ENCODE data around the gene CCDC148.
"Not testable (repeated sequence)": the region's sequence is repeated elsewhere in the genome, so short reads cannot be mapped to it uniquely, and the experiment has no call there.

Gene CCDC148

DNA sequence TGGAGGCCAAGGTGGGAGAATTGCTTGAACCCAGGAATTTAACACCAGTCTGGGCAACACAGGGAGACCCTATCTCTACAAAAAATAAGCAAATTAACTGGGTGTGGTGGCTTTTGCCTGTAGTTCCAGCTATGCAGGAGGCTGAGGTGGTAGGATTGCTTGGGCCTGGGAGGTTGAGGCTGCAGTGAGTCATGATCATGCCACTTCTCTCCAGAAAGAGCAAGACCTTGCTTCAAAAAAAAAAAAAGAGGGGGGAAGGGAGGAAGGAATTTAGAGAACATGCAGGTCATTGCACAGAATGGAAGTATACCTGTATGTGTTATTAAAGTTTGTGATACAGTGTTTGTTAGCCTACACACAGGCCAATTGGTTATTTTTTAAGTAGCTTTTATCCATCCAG, 26.0 kb upstream of the CCDC148 start:
- DNase-seq (ENCODE audit: low read depth in 2 of 2) = no peak

DNA sequence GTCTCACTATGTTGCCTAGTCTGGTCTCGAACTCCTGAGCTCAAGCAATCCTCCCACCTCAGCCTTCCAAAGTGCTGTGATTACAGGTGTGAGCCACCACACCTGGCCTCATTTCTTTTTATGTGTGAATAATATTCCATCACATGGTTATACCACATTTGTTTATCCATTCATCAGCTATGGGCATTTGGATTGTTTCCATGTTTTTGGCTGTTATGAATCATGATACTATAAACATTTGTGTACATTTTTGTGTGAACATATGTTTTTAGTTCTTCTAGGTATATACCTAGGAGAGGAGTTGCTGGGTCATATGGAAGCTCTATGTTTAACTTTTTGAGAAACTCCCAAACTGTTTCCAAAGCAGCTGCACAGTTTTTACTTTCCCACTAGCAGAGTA, 24.6 kb upstream of the CCDC148 start:
- DNase-seq (ENCODE audit: low read depth in 2 of 2) = no peak

DNA sequence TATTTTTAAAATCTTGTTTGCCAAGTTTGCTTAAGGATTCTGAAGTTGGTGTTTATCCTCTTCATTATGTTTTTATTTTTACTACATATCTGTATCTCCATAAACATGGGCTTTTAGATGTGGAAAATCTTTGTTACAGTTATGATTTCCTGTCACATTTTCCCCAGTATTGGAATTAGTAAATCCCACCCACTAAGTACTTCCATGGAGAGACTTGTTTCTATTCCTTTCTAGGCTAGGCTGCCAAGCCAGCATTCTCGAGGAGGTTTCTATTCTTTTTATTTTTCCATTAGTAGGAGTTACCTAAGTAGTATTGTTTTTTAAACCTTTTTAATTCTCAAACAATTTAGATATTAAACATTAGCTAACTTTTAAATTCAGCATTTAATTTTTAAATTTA, 22.3 kb upstream of the CCDC148 start:
- DNase-seq (ENCODE audit: low read depth in 2 of 2) = no peak

DNA sequence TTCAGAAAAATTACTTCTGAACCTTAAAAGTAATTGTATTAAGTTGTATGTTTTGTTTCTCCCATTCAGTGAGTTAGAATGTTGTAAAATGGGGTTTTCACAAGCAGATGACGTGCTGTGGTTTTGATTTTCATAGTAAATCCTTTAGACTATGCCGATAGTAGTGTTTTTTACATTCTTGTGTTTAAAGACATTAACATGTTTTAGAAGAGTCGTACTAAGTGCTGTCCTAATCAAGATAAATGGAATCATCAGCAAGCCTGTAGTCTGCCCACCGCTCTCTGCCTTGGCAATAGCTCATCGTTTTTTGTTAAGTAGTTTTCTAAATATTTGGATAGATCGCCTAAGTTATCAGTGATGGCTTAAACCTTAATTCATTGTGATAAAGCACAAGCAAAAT, 21.7 kb upstream of the CCDC148 start:
- DNase-seq (ENCODE audit: low read depth in 2 of 2) = no peak

DNA sequence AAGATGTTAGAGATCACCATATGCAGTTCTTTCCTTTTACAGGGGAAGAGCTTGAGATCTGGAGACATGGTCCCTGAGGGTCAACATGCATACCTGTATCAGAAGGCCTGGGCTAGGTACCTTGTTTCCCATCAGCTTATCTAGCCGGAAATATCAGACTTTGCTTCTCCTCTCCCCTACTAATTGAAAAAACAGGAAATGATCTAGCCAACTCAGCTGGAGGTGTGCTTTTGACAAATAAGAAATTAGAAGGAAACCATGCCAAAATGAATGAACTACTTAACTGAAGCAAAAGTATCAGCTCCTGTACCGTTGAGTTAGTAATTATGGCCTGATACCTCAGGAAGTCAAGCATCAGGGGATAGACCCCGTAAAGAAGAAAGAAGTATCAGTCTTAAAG, 20.6 kb upstream of the CCDC148 start:
- no peak for DNase-seq (ENCODE audit: low read depth in 2 of 2)

DNA sequence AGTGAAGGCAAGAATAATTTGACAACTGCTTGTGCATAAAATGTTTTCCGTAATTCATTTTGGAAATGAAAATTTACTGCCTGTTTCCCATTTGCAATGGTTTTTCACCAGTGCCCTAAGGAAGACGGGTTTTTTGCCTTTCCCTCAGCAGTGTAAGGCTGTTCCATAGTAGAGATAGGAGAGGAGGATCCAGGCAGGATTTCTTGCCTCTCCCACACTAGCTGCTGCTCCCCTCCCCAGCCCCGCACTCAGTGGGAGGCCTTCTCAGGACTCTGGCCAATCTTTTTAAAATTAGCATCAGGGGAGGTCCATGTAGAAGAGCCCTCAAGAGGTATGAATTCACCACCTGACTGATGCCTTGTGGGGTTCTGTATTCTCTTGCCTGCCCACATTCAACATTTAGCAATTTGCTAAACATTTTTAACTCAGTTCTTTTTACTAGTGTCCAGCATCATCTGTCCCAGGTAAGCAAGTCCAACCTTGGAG, 18.0 kb upstream of the CCDC148 start:
- not testable (repeated sequence) for DNase-seq (ENCODE audit: low read depth in 2 of 2)

DNA sequence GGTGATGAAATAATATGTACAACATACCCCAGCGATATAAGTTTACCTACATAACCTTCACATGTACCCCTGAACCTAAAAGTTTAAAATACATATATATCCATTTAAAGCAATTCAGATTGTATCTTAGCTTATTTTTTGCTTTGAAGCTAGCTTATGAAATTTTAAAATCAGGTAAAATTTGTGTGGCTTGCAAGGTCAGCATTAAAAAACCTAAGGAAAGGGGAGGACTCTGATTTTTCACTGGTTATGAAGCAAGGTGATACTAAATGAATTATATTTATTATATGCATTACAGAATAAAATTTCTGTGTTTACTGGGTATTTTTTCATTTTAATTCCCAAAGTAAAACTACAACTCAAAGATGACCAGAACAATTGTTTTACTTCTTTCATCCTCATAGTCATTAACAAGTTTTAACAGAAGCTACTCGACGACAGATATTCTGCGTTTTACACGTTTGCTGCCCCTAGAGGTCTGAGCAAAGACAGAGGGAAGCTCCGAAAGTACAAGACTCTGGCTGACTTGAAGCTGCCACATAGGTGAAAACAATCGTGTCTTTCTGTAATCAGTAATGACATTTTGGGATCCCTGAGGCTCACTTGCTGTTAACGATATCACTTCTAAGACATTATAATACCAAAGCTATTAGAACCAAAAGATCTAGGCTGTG, 17.3 kb upstream of the CCDC148 start:
- no peak for DNase-seq (ENCODE audit: low read depth in 2 of 2)

DNA sequence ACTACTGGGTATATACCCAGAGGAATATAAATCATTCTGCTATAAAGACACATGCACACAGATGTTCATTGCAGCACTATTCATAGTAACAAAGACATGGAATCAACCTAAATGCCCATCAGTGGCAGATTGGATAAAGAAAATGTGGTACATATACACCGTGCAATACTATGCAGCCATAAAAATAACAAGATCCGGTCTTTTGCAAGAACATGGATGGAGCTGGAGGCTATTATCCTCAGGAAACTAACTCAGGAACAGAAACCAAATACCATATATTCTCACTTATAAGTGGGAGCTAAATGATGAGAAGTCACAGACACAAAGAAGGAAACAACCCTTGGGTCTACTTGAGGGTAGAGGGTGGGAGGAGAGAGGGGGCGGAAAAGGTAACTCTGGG, 16.7 kb upstream of the CCDC148 start:
- DNase-seq (ENCODE audit: low read depth in 2 of 2) = not testable (repeated sequence)

DNA sequence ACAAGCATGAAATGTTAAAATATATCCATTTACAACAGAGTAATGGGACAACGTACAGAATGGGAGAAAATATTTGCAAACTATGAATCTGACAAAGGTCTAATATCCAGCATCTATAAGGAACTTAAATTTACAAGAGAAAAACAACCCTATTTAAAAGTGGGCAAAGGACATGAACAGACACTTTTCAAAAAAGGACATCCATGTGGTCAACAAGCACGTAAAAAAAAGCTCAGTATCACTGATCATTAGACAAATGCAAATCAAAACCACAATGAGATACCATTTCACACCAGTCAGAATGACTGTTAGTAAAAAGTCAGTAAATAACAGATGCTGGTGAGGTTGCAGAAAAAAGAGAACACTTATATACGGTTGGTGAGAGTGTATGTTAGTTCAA, 16.3 kb upstream of the CCDC148 start:
- not testable (repeated sequence) for DNase-seq (ENCODE audit: low read depth in 2 of 2)

DNA sequence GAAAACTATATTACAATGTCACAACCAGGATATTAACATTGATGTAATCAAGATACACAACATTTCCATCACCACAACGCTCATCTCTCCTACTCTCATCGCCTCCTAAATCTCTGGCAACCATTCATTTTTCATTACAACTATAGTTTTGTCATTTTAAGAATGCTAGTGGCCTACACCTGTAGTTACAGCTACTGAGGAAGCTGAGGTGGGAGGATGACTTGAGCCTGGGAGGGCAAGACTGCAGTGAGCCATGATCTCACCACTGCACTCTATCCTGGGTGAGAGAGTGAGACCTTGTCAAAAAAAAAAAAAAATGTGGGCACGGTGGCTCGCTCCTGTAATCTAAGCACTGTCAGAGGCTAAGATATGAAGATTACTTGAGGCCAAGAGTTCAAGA, 10.7 kb upstream of the CCDC148 start:
- no peak for DNase-seq (ENCODE audit: low read depth in 2 of 2)

DNA sequence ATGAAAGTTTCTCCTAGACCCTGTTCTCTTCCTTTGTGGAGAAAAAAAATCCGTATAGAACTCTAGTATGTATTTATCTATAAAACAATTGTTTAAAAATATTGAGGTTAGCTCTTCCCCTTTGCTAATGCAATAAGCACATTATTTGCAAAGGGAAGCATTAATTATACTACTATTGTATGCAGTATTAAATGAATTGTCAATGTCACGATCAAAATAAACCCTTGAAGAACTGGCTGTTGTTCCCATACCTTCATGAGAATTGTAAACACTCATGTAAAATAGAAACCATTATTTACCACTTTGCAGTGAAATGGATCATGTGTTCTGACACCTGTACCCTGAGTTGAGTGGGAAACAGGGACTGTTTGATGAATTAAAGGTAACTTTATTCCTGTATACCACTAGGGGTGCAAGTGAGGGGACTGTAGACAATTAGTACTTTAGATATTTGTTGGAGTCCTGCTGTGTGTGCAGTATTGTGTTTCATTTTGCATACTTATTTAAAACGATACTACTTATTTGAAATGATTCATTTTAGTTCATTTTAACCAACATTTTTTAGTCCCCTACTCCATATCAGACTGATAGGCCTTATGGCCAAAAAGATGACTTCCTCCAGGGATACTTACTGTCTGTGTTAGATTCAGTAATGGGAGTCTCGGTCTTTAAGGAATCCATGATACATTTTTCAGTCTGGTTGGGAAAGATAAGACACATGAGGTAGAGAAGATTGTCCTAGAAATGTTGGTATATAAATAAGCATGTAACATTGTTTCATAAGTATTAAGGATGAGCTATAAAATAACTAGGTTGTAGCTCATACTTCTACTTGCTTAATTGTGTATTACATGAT, 8.1 kb upstream of the CCDC148 start:
- no peak for DNase-seq (ENCODE audit: low read depth in 2 of 2)

DNA sequence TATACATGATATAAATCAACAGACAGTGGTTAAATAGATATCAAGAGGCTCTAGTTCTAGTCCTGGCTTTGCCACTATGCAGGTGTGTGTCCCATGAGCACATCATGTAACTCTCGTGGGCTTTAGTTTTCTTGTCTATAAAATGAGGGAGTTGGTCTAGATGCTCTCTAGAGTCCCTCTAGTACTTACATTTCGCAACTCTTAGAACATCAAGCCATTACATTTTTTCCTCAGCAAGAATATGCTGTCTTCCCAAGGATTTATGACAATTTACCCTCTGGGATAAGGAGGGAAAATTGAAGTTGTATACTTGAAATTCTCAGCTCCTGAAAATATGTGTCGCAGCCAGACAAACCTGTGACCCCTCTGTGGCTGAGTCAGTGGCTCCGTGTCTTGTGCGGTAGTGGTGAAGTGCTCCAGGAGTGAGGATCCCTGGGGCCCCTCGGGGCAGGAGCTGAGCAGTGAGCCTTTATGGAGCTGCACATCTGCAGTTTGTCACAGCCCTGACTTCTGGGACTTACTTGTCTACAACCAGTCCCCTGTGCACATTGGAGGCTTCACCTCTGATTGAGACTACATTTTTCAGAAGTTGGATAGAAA, 7.0 kb upstream of the CCDC148 start:
- no peak for DNase-seq (ENCODE audit: low read depth in 2 of 2)

DNA sequence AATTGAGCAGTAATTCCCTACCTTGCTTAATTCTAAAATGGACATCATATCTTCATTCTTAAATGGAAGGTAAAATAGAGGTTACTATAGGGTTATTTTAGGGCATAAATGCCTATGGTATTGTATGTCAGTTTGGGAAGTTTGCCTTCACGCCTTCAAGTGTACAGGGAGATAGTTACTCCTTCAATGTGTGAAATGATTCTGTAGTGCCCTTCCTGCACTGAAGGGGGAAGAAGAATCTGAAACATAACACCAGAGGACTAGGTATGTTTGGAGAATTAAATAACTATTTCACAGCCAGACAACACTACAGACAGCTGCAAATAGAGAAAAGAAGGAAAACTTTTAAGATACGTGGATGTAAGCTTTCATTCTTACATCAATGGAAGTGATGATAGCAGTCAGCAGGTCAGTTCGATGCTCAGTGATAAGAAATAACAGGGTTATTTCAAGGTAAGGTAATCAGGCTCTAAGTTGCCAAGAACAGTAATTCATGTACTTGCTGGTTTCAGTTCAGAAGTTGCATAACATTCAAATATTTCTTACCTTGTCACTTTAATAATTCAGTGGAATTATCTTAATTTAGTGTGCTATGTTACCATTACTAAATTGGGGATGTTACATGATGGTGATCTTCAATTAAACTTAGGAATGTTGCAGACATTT, 4.2 kb upstream of the CCDC148 start:
- DNase-seq (ENCODE audit: low read depth in 2 of 2) = no peak

DNA sequence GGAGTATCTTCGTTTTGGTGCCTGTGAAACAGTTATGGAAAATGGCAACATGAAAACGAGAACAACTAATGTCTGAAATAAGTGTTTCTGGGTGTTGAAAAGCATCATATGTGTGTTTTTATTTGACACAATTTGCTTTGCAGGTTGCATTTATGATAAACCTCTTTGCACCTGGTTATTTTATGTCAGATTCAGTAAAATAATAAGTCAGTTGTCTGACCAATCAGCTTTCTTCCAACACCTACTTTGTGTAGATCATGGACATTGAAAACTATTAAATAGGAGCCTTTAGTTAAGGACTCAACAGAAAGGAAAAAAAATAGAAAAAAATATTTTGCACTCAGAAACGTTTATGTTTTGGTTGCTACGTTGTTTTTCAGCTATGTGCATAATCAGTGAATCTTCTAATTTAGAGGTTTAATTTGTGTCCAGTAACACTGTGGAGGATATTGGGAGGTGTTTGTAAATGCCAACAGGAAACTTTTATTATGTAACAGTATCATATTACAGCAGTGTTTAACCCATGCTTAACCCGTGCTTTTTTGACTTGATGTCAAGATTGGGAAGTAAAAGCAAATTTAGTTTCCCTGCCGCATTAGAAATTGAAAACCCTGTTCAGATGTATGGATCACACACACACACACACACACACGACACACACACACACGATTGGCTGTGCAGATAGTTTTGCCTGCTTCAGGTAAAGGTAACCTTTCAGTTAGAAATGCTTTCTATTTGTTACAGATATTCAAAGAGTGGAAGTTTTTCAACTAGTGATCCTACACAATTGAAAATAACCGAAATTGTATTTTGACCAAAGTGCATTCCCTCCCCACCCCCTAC, 2.8 kb upstream of the CCDC148 start:
- DNase-seq (ENCODE audit: low read depth in 2 of 2) = no peak

DNA sequence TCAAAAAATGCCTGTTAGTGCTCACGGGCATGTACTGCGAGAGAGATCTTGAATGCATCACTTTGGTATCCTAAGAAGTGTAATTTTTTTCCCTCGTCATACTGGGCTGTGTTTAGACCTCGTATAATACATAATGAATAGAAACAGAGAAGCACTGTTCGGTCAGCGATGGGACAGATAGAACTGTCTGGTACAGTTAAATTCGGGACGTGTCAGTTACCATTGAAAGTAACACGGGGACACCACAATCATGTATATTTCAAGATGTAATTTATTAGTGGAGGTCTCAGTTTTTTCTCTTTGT, 2.0 kb upstream of the CCDC148 start:
- no peak for DNase-seq (ENCODE audit: low read depth in 2 of 2)

DNA sequence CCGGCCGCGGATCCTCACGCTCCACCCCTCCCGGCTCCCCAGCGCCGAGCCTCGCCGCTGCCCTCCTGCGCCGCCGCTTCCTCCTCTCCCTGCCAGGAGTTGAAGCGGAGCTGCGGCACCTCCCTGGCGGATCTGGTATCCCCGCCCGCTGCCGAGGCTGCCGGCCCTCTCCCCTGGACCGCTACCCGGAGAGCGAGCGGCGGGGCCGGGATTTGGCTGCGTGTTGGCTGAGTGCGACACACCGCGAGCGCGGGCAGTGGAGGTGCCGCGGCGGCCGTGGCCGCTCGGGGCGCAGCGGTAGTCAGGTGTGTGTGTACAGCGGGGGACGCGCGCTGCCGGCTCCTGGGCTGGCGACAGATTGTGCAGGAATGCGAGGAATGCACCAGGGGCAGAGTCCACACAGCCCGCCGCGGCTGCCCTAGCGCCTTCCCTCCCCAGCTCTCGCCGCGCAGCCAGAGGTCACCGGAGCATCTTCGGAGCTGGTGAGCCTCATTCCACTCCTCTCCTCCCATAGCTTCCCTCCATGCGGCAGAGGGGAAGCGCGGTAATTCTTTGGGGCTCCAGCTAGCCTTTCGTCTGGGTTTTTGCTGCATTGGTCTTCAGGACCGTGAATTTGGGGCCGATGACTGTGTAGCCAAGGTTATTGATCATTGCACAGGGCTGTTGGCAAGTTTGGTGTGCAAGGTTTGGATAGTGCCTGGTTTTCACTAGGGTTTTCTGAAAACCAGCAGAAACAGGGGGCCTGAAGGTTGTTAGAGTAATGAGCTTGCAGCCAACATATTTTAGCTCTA, 1.5 kb upstream of the CCDC148 start:
- peak; percentile 6 to 29 for DNase-seq (ENCODE audit: low read depth in 2 of 2)

DNA sequence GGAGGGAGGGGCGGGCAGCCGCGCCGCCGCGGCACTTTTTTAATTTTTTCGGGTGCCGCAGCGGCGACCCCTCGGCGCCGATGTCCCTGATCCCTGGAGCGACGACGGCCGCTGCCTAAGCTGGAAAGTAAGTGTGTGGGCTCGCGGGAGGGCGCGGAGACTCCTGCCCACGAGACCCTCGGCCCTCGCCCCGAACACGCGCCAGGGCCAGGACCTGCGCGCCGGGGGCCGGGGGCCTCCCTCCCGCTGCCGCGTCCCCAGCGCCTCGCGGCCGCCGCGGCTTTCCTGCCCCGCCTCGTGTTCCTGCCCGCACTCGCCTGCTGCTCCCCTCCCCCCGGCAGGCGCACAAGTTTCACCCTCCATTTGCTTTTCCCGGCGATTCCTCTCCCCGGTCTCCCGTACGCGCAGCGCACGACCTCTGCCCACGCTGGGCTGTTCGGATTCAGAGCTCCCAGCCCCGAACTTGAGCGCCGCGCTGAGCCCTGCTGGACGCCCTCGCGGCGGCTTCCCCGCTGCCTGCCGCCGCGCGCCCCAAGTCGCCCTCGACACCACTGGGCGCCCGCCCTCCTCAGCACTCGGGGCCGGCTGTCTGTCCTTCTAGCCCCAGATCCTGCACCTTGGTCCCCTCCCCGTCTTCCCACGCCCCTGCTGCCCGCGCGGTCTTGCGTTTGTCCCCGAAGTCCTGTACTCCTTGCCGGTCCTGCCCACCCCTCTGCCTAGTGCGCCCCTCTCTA, 706 bp upstream of the CCDC148 start:
- peak; percentile 8 to 14 for DNase-seq (ENCODE audit: low read depth in 2 of 2)

DNA sequence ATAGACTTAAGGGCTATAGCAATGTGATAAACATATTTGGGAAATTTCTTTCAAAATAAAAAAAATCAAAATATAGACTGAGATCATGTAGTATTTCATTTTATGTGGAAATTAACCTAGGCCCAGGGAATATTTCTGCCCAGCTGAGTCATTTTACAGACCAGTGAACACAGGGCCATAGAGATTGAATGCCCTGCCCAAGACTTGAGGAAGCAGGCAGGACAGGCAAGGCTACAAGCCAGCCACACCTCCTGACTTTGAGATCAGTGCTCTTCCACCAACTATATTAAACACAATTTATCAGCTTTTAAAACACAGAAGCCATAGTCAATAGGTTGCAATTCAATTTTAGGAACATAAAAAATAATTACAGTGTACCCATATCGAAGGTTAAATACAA, 12.9 kb downstream of the CCDC148 start:
- DNase-seq (ENCODE audit: low read depth in 2 of 2) = no peak

DNA sequence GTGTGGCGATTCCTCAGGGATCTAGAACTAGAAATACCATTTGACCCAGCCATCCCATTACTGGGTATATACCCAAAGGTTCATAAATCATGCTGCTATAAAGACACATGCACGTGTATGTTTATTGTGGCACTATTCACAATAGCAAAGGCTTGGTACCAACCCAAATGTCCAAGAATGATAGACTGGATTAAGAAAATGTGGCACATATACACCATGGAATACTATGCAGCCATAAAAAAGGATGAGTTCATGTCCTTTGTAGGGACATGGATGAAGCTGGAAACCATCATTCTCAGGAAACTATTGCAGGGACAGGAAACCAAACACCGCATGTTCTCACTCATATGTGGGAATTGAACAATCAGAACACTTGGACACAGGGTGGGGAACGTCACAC, 17.5 kb downstream of the CCDC148 start:
- DNase-seq (ENCODE audit: low read depth in 2 of 2) = not testable (repeated sequence)

DNA sequence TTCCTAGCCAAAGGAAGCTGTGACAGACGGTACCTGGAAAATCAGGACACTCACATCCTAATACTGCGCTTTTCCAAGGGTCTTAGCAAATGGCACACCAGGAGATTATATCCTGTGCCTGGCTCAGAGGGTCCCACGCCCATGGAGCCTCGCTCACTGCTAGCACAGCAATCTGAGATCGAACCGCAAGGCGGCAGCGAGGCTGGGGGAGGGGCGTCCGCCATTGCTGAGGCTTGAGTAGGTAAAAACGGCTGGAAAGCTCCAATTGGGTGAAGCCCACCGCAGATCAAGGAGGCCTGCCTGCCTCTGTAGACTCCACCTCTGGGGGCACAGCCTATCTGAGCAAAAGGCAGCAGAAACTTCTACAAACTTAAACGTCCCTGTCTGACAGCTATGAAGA, 22.8 kb downstream of the CCDC148 start:
- not testable (repeated sequence) for DNase-seq (ENCODE audit: low read depth in 2 of 2)
